SU-DHL-6 (cell line): ENCODE measurements around the gene TP53AIP1.

Experiments
- H2AFZ ChIP-seq: fragments of 200-600 bp; sonication (generic); 2 replicates; pipeline ENCODE4 v1.6.1; 2014; ENCODE audit warnings: low read depth, mild to moderate bottlenecking, moderate library complexity, mixed read lengths, antibody characterized with exemption, low read length; ENCODE audit not compliant: severe bottlenecking
- H3F3A ChIP-seq: fragments of 200-600 bp; shearing (Covaris generic); 2 replicates; pipeline ENCODE4 v1.6.0; 2016; ENCODE audit warnings: antibody characterized with exemption, mild to moderate bottlenecking; ENCODE audit not compliant: insufficient read depth
- H3K27ac ChIP-seq: fragments of 200-600 bp; sonication (generic); 2 replicates; pipeline ENCODE4 v1.5.1; 2016; ENCODE audit warnings: low read depth, mild to moderate bottlenecking, low read length, moderate library complexity, mixed read lengths
- H3K27me3 ChIP-seq: fragments of 200-600 bp; sonication (generic), shearing (Covaris generic); 2 replicates; pipeline ENCODE4 v1.6.0; 2014; ENCODE audit warnings: mild to moderate bottlenecking, low read length
- H3K36me3 ChIP-seq: fragments of 200-600 bp; sonication (generic); 2 replicates; pipeline ENCODE4 v1.6.1; 2014; ENCODE audit warnings: mild to moderate bottlenecking, low read length, mixed read lengths
- H3K4me2 ChIP-seq: fragments of 300-600, 200-600 bp; shearing (Covaris generic), sonication (generic); 2 replicates; pipeline ENCODE4 v1.6.0; 2014; ENCODE audit warnings: low read length, low read depth, mild to moderate bottlenecking; ENCODE audit not compliant: poor library complexity, severe bottlenecking
- H3K4me3 ChIP-seq: fragments of 200-600 bp; sonication (generic); 2 replicates; pipeline ENCODE4 v1.5.1; 2014; ENCODE audit warnings: antibody characterized with exemption, low read length, mild to moderate bottlenecking, mixed read lengths; ENCODE audit not compliant: insufficient read depth, poor library complexity, severe bottlenecking
- H3K79me2 ChIP-seq: fragments of 200-600 bp; sonication (generic); 2 replicates; pipeline ENCODE4 v1.6.1; 2014; ENCODE audit warnings: mild to moderate bottlenecking, low read length, moderate library complexity; ENCODE audit not compliant: insufficient read depth
- H3K9ac ChIP-seq: fragments of 200-600 bp; sonication (generic); 2 replicates; pipeline ENCODE4 v1.7.0; 2014; ENCODE audit warnings: mild to moderate bottlenecking, low read length
- H3K9me2 ChIP-seq: fragments of 200-600 bp; sonication (generic); replicated peaks from 2 replicates; pipeline ENCODE4 v1.6.1; 2014; ENCODE audit warnings: low read length; ENCODE audit not compliant: insufficient read depth
- H3K9me3 ChIP-seq: fragments of 200-600 bp; sonication (generic); 2 replicates; pipeline ENCODE4 v1.6.1; 2014; ENCODE audit warnings: low read length, mixed read lengths; ENCODE audit not compliant: insufficient read depth
- H4K20me1 ChIP-seq: fragments of 200-600 bp; sonication (generic); 2 replicates; pipeline ENCODE4 v1.6.1; 2014; ENCODE audit warnings: low read depth, mild to moderate bottlenecking, antibody characterized with exemption, low read length, moderate library complexity, mixed read lengths
- EZH2phosphoT487 ChIP-seq: fragments of 200-600 bp; sonication (generic), shearing (Covaris generic); conservative IDR thresholded peaks from 2 replicates; pipeline ENCODE4 v1.6.1; 2018; ENCODE audit warnings: mild to moderate bottlenecking, antibody characterized with exemption, low read length, moderate library complexity, mixed read lengths
- TF ChIP-seq, protein P1 (sequence below): fragments of 200-600 bp; sonication (generic); IDR thresholded peaks from one replicate; pipeline ENCODE4 v1.5.1; 2017; ENCODE audit warnings: antibody characterized with exemption, mild to moderate bottlenecking, low read length, moderate library complexity; ENCODE audit not compliant: insufficient read depth, poor library complexity, severe bottlenecking

The TP53AIP1 gene

DNA sequence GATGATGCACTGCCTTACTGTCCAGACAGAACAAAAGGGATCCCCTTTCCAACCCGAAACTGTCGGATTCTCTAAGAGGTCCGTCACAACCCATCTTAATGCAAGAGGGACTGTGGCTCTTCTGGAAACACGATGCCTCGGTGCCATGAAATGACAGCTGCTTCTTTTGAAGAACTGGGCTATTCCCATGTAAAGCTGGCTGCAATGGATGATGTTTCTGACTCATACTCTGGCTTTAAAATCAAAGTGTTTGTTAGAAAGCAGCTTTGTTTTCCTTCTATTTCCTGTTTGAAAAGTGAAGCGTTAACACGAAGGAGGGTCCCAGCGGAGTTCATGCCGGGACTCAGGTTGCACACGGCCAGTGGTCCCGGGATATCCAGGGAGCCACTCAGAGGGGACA lies 3.1 kb downstream of the TP53AIP1 start:
- Histone ChIP-seq H3K4me3 (no peak overlapping the region), H3K79me2 (no peaks in the 10 kb centered on the region), H3K27me3 (no peaks in the 10 kb centered on the region), H3F3A (no peaks in the 10 kb centered on the region), H4K20me1 (no peaks in the 10 kb centered on the region), H3K9me2 (no peaks in the 10 kb centered on the region), H3K9me3 (no peaks in the 10 kb centered on the region), H3K36me3 (no peaks in the 10 kb centered on the region), H2AFZ (no peak overlapping the region), H3K27ac (no peak overlapping the region), H3K9ac (no peak overlapping the region), H3K4me2 (no peak overlapping the region)
- TF ChIP-seq, protein P1, sequence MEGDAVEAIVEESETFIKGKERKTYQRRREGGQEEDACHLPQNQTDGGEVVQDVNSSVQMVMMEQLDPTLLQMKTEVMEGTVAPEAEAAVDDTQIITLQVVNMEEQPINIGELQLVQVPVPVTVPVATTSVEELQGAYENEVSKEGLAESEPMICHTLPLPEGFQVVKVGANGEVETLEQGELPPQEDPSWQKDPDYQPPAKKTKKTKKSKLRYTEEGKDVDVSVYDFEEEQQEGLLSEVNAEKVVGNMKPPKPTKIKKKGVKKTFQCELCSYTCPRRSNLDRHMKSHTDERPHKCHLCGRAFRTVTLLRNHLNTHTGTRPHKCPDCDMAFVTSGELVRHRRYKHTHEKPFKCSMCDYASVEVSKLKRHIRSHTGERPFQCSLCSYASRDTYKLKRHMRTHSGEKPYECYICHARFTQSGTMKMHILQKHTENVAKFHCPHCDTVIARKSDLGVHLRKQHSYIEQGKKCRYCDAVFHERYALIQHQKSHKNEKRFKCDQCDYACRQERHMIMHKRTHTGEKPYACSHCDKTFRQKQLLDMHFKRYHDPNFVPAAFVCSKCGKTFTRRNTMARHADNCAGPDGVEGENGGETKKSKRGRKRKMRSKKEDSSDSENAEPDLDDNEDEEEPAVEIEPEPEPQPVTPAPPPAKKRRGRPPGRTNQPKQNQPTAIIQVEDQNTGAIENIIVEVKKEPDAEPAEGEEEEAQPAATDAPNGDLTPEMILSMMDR: no peak
- TF ChIP-seq EZH2phosphoT487: no peak

DNA sequence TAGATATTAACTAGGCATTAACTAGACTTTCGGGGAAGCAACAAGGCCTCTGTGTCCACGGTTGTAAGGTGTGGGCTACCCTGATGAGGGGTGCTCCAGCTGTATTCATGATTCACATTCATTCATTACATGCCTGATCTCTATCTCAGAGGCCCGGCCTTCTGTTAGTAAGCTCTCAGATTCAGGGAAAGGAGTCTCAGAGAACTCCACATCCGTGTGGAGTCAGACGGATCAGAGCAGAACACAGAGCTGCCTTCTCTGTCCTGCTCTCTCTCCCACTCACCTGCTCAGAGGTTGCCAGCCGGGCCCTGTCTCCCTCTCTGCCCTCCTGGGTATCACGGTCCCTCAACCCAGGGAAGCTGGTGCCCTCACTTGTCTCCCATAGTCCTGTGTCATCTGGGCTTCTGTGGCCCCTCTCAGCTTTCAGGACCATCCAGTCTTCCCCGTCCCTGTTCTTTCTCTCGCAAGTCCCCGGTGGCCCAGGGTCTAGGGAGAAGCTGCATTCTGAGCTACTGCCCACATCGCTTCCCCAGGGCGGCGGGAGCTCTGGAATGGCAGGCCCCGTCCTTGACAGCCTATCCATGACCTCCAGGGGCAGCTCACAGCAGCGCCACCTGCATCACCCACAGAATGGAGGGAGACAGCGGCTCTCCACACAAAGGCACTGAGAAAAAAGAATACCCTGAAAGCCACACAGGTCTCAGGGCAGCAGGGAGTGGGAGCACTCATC lies 4.3 kb downstream of the TP53AIP1 start:
- no peaks in the 10 kb centered on the region for H3K79me2 ChIP-seq
- no peak overlapping the region for H2AFZ ChIP-seq
- no peaks in the 10 kb centered on the region for H3K27me3 ChIP-seq
- H3K4me3 ChIP-seq: no peak overlapping the region
- H3K9me2 ChIP-seq: no peaks in the 10 kb centered on the region
- H3K9ac ChIP-seq: no peak overlapping the region
- H3K36me3 ChIP-seq: no peaks in the 10 kb centered on the region
- no peak overlapping the region for H3K27ac ChIP-seq
- no peak overlapping the region for H3K4me2 ChIP-seq
- TF ChIP-seq, protein P1: no peak
- TF ChIP-seq EZH2phosphoT487: no peak
- no peaks in the 10 kb centered on the region for H3K9me3 ChIP-seq
- no peaks in the 10 kb centered on the region for H4K20me1 ChIP-seq
- H3F3A ChIP-seq: no peaks in the 10 kb centered on the region

DNA sequence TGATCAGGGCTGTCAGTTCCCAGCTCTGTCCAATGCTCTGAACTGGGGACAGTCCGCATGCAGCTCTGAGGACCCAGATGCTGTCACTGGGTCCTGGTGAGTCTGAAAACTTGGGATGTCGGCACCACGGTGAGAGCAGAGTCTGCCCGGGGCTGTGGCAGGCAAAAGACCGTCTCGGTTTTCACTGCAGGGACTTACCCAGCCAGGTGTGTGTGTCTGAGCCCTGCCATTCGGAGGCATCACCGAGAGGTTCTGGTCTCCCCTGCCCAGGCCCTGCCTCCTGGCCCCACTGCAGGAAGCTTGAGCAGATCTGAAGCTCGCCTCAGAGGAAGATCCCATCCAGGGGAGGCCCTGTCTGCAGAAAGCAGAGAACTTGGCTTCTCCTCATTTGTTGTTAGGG lies 5.2 kb downstream of the TP53AIP1 start:
- TF ChIP-seq, protein P1: no peak
- TF ChIP-seq EZH2phosphoT487: no peak
- Histone ChIP-seq H3K9ac (no peak overlapping the region), H3K27ac (no peak overlapping the region), H3K4me2 (no peak overlapping the region), H3K36me3 (no peaks in the 10 kb centered on the region), H3K79me2 (no peaks in the 10 kb centered on the region), H2AFZ (no peak overlapping the region), H3F3A (no peaks in the 10 kb centered on the region), H4K20me1 (no peaks in the 10 kb centered on the region), H3K9me2 (no peaks in the 10 kb centered on the region), H3K9me3 (no peaks in the 10 kb centered on the region), H3K27me3 (no peaks in the 10 kb centered on the region), H3K4me3 (no peak overlapping the region)
